ENCODE data around the gene SLC25A11.

The SLC25A11 gene

GRCh38 chr17:4966844-4967538 lies 27.1 kb upstream of the SLC25A11 start:
- DNase-seq (ENCODE audit: low read depth, low spot score): peak; percentile 100

GRCh38 chr17:4965311-4965986 lies 25.6 kb upstream of the SLC25A11 start:
- no peak for DNase-seq (ENCODE audit: low read depth, low spot score)

- no peak for DNase-seq (ENCODE audit: low read depth, low spot score)
These were observed 20.6 kb upstream of the SLC25A11 start for GRCh38 chr17:4960279-4960922.

- DNase-seq (ENCODE audit: low read depth, low spot score): no peak
These were observed 19.6 kb upstream of the SLC25A11 start for GRCh38 chr17:4959261-4959965.

GRCh38 chr17:4958102-4958501 lies 18.3 kb upstream of the SLC25A11 start:
- DNase-seq (ENCODE audit: low read depth, low spot score): no peak

- no peak for DNase-seq (ENCODE audit: low read depth, low spot score)
These were observed 16.7 kb upstream of the SLC25A11 start for GRCh38 chr17:4956493-4957061.

GRCh38 chr17:4955091-4955490 lies 15.2 kb upstream of the SLC25A11 start:
- DNase-seq (ENCODE audit: low read depth, low spot score): no peak

GRCh38 chr17:4953451-4953961 lies 13.7 kb upstream of the SLC25A11 start:
- peak; percentile 62 for DNase-seq (ENCODE audit: low read depth, low spot score)

- DNase-seq (ENCODE audit: low read depth, low spot score): no peak
These were observed 11.6 kb upstream of the SLC25A11 start for GRCh38 chr17:4951486-4951885.

- no peak for DNase-seq (ENCODE audit: low read depth, low spot score)
These were observed 10.9 kb upstream of the SLC25A11 start, which contains the start of gene ENO3 for GRCh38 chr17:4950746-4951204. ENO3 (plus strand) TSS chr17:4951119; CDS start chr17:4951830, 711 bp downstream.

GRCh38 chr17:4950075-4950745 lies 10.4 kb upstream of the SLC25A11 start:
- no peak for DNase-seq (ENCODE audit: low read depth, low spot score)

GRCh38 chr17:4949321-4950074 lies 9.7 kb upstream of the SLC25A11 start:
- DNase-seq (ENCODE audit: low read depth, low spot score): peak; percentile 78

- peak; percentile 95 for DNase-seq (ENCODE audit: low read depth, low spot score)
These were observed 9.1 kb upstream of the SLC25A11 start for GRCh38 chr17:4948931-4949320.

- DNase-seq (ENCODE audit: low read depth, low spot score): peak; percentile 94
These were observed 8.5 kb upstream of the SLC25A11 start, which contains the start of gene PFN1 for GRCh38 chr17:4948166-4948930. PFN1 (minus strand) TSS chr17:4948530; CDS start chr17:4948394, 136 bp downstream.

- peak; percentile 79 for DNase-seq (ENCODE audit: low read depth, low spot score)
These were observed 7.7 kb upstream of the SLC25A11 start for GRCh38 chr17:4947411-4948165.

GRCh38 chr17:4947010-4947410 lies 7.2 kb upstream of the SLC25A11 start:
- DNase-seq (ENCODE audit: low read depth, low spot score): peak; percentile 48

GRCh38 chr17:4946312-4946976 lies 6.6 kb upstream of the SLC25A11 start:
- DNase-seq (ENCODE audit: low read depth, low spot score): no peak

- no peak for DNase-seq (ENCODE audit: low read depth, low spot score)
These were observed 6.1 kb upstream of the SLC25A11 start for GRCh38 chr17:4945944-4946280.

Data from astrocyte of the hippocampus (primary cell).